ENCODE results near the gene EFNA5. TPM values are rescaled to one million over a fixed set of nuclear protein-coding genes. Genes with fewer than 3 reads are reported as not detected.

EFNA5 gene
- total RNA-seq, 1 experiment from 2014 or later: 216 TPM

GRCh38 chr5:107646418-107646817, 24.3 kb downstream of the EFNA5 start:
- intact Hi-C loops (cut with micrococcal nuclease; ENCODE audit: unreplicated experiment): no loop called here
- no peak for TF ChIP-seq CTCF (IDR thresholded peaks at IDR 0.05; ENCODE audit: unreplicated experiment)
- Mint-ChIP-seq H3K4me3 (ENCODE audit: low read depth, unreplicated experiment) (no peak overlapping the region), H3K36me3 (ENCODE audit: insufficient read depth, unreplicated experiment) (peaks cover 23% of the 10 kb centered on the region), H3K9me3 (ENCODE audit: low read depth, unreplicated experiment) (no peaks in the 10 kb centered on the region), H3K4me1 (ENCODE audit: low read depth, unreplicated experiment) (peaks cover 20% of the 10 kb centered on the region), H3K27me3 (ENCODE audit: unreplicated experiment) (no peaks in the 10 kb centered on the region), H3K27ac (ENCODE audit: unreplicated experiment) (no peak overlapping the region)
- DNase-seq: no peak
- CTCF ChIA-PET: no interaction called here
- no TSS peak for BruUV-seq (replicated peaks)

- no peak for DNase-seq
- Mint-ChIP-seq H3K27me3 (ENCODE audit: unreplicated experiment) (no peaks in the 10 kb centered on the region), H3K27ac (ENCODE audit: unreplicated experiment) (peak overlapping the region; percentile 47), H3K36me3 (ENCODE audit: insufficient read depth, unreplicated experiment) (peaks cover 27% of the 10 kb centered on the region), H3K4me3 (ENCODE audit: low read depth, unreplicated experiment) (no peak overlapping the region), H3K9me3 (ENCODE audit: low read depth, unreplicated experiment) (no peaks in the 10 kb centered on the region), H3K4me1 (ENCODE audit: low read depth, unreplicated experiment) (peaks cover 30% of the 10 kb centered on the region)
- no TSS peak for BruUV-seq (replicated peaks)
- no peak for TF ChIP-seq CTCF (IDR thresholded peaks at IDR 0.05; ENCODE audit: unreplicated experiment)
- CTCF ChIA-PET: no interaction called here
- intact Hi-C loops (cut with micrococcal nuclease; ENCODE audit: unreplicated experiment): no loop called here
Measured at GRCh38 chr5:107640568-107640967, 30.2 kb downstream of the EFNA5 start.

GRCh38 chr5:107639990-107640389, 30.7 kb downstream of the EFNA5 start:
- intact Hi-C loops (cut with micrococcal nuclease; ENCODE audit: unreplicated experiment): no loop called here
- Mint-ChIP-seq H3K27ac (ENCODE audit: unreplicated experiment) (no peak overlapping the region), H3K36me3 (ENCODE audit: insufficient read depth, unreplicated experiment) (peaks cover 27% of the 10 kb centered on the region), H3K4me1 (ENCODE audit: low read depth, unreplicated experiment) (peaks cover 30% of the 10 kb centered on the region), H3K9me3 (ENCODE audit: low read depth, unreplicated experiment) (no peaks in the 10 kb centered on the region), H3K4me3 (ENCODE audit: low read depth, unreplicated experiment) (no peak overlapping the region), H3K27me3 (ENCODE audit: unreplicated experiment) (no peaks in the 10 kb centered on the region)
- DNase-seq: no peak
- no peak for TF ChIP-seq CTCF (IDR thresholded peaks at IDR 0.05; ENCODE audit: unreplicated experiment)
- BruUV-seq (replicated peaks): no TSS peak
- CTCF ChIA-PET: no interaction called here

GRCh38 chr5:107636555-107636954, 34.2 kb downstream of the EFNA5 start:
- CTCF ChIA-PET: interaction anchor here (0.6 kb wide), 1 partner anchor 460 kb away, joined by 3 read pairs; no protein-coding TSS in a partner anchor

More at GRCh38 chr5:107636555-107636954, 34.2 kb downstream of the EFNA5 start:
- Mint-ChIP-seq H3K9me3 (ENCODE audit: low read depth, unreplicated experiment) (no peaks in the 10 kb centered on the region), H3K4me3 (ENCODE audit: low read depth, unreplicated experiment) (no peak overlapping the region), H3K36me3 (ENCODE audit: insufficient read depth, unreplicated experiment) (peaks cover 18% of the 10 kb centered on the region), H3K4me1 (ENCODE audit: low read depth, unreplicated experiment) (peaks cover 50% of the 10 kb centered on the region), H3K27ac (ENCODE audit: unreplicated experiment) (no peak overlapping the region), H3K27me3 (ENCODE audit: unreplicated experiment) (no peaks in the 10 kb centered on the region)
- DNase-seq: no peak
- BruUV-seq (replicated peaks): no TSS peak
- TF ChIP-seq CTCF (IDR thresholded peaks at IDR 0.05; ENCODE audit: unreplicated experiment): no peak
- intact Hi-C loops (cut with micrococcal nuclease; ENCODE audit: unreplicated experiment): no loop called here

All from Calu3 (cell line).